ENCODE data around the gene PSMA8.
"Not testable (repeated sequence)": the region's sequence is repeated elsewhere in the genome, so short reads cannot be mapped to it uniquely, and the experiment has no call there.

PSMA8 gene

GRCh38 chr18:26228562-26229260, 95.0 kb downstream of the PSMA8 start:
- in situ Hi-C loops (cut with MboI; ENCODE audit: low sequenced_read_pairs) = no loop called here

GRCh38 chr18:26230497-26230896, 96.8 kb downstream of the PSMA8 start:
- in situ Hi-C loops (cut with MboI; ENCODE audit: low sequenced_read_pairs) = no loop called here

- in situ Hi-C loops (cut with MboI; ENCODE audit: low sequenced_read_pairs) = no loop called here
Measured at GRCh38 chr18:26233208-26233607, 99.5 kb downstream of the PSMA8 start.

GRCh38 chr18:26237363-26237762, 103.7 kb downstream of the PSMA8 start:
- in situ Hi-C loops (cut with MboI; ENCODE audit: low sequenced_read_pairs) = not testable (repeated sequence)

GRCh38 chr18:26238718-26239117, 105.0 kb downstream of the PSMA8 start:
- in situ Hi-C loops (cut with MboI; ENCODE audit: low sequenced_read_pairs) = not testable (repeated sequence)

GRCh38 chr18:26242392-26242791, 108.7 kb downstream of the PSMA8 start:
- in situ Hi-C loops (cut with MboI; ENCODE audit: low sequenced_read_pairs) = not testable (repeated sequence)

All from HL-60/S4 (cell line).